Ascending aorta (tissue), 2 donors: Measurements from ENCODE around the gene ABLIM2. TPM values are rescaled to one million over a fixed set of nuclear protein-coding genes. Genes with fewer than 3 reads are reported as not detected.

ENCODE experiments used
- DNase-seq, 2 donors: peaks; one replicate each; pipeline ENCODE4 v3.0.0-alpha.2; 2019; ENCODE audit warnings: low spot score in 2 of 2
- H3K27ac ChIP-seq, 2 donors: fragments of 200-600 bp; sonication (generic); one replicate each; pipeline ENCODE4 v1.5.1; 2016 to 2017; ENCODE audit warnings: mild to moderate bottlenecking in 1 of 2
- H3K27me3 ChIP-seq: fragments of 200-600 bp; sonication (generic); one replicate; pipeline ENCODE4 v1.5.1; 2017
- H3K36me3 ChIP-seq, 2 donors: fragments of 200-600 bp; sonication (generic); one replicate each; pipeline ENCODE4 v1.5.1; 2016
- H3K4me1 ChIP-seq, 2 donors: fragments of 200-600 bp; sonication (generic); one replicate each; pipeline ENCODE4 v1.5.1; 2016 to 2017; ENCODE audit warnings: mild to moderate bottlenecking in 1 of 2
- H3K4me3 ChIP-seq, 2 donors: fragments of 200-600 bp; sonication (generic); one replicate each; pipeline ENCODE4 v1.5.1; 2016 to 2017; ENCODE audit warnings: mild to moderate bottlenecking in 1 of 2
- H3K9me3 ChIP-seq, 2 donors: fragments of 200-600 bp; sonication (generic); one replicate each; pipeline ENCODE4 v1.5.1; 2016
- CTCF ChIP-seq, 3 experiments: fragments of 200-600 bp in 2 of 3; fragments of 450-650 bp in 1 of 3; sonication (generic) in 2 of 3; IDR thresholded peaks; one replicate each; pipeline ENCODE4 v1.5.1; 2016 to 2019; ENCODE audit warnings: antibody characterized with exemption in 3 of 3, mild to moderate bottlenecking in 1 of 3, moderate library complexity in 1 of 3
- intact Hi-C: fragments of 100-400 bp; cut with DNase I; formaldehyde crosslinking; loops from one replicate; pipeline ENCODE4 v1.15.1; 2023
- total RNA-seq: library from RNA; depleted of rRNA; stranded (reverse); fragments of >200 nt; gene quantifications from one replicate; pipeline ENCODE4 v1.1.0, GENCODE V29; 2016

Gene ABLIM2
- total RNA-seq, 1 donor from 2014 or later: 30.8 TPM

- peak overlapping the region; percentile 77 to 99 for H3K4me3 ChIP-seq
- peaks cover 0 to 11% of the 10 kb centered on the region in 2 donors for H3K4me1 ChIP-seq
- H3K27ac ChIP-seq: peak overlapping the region; percentile 82 to 93
- no peak for DNase-seq
- H3K9me3 ChIP-seq: no peaks in the 10 kb centered on the region
- no peaks in the 10 kb centered on the region for H3K27me3 ChIP-seq
- intact Hi-C loops: loop anchor here (1.0 to 5.0 kb wide), 6 partner anchors 27 to 134 kb away; no protein-coding TSS in a partner anchor
- no peak for TF ChIP-seq CTCF (IDR thresholded peaks at IDR 0.05)
- H3K36me3 ChIP-seq: no peaks in the 10 kb centered on the region
Observed at GRCh38 chr4:7938266-7938608, 220.4 kb downstream of the ABLIM2 start.

- peak overlapping the region in 1 of 2 donors; percentile 99 for H3K4me3 ChIP-seq
- peaks cover 0 to 11% of the 10 kb centered on the region in 2 donors for H3K4me1 ChIP-seq
- no peaks in the 10 kb centered on the region for H3K27me3 ChIP-seq
- TF ChIP-seq CTCF (IDR thresholded peaks at IDR 0.05): no peak
- no peaks in the 10 kb centered on the region for H3K9me3 ChIP-seq
- intact Hi-C loops: loop anchor here (5.0 kb wide), 2 partner anchors 35 to 80 kb away; no protein-coding TSS in a partner anchor
- H3K27ac ChIP-seq: no peak overlapping the region
- no peak for DNase-seq
- H3K36me3 ChIP-seq: no peaks in the 10 kb centered on the region
Observed at GRCh38 chr4:7937006-7937405, 221.6 kb downstream of the ABLIM2 start.

- no peaks in the 10 kb centered on the region for H3K36me3 ChIP-seq
- no peak overlapping the region for H3K27ac ChIP-seq
- H3K4me1 ChIP-seq: peaks cover 9 to 24% of the 10 kb centered on the region in 2 donors
- TF ChIP-seq CTCF (IDR thresholded peaks at IDR 0.05): no peak
- H3K4me3 ChIP-seq: no peak overlapping the region
- no peaks in the 10 kb centered on the region for H3K27me3 ChIP-seq
- intact Hi-C loops: no loop called here
- no peak for DNase-seq
- H3K9me3 ChIP-seq: no peaks in the 10 kb centered on the region
Observed at GRCh38 chr4:7933651-7934510, 224.7 kb downstream of the ABLIM2 start.

- no peak overlapping the region for H3K4me3 ChIP-seq
- H3K9me3 ChIP-seq: no peaks in the 10 kb centered on the region
- no peak for TF ChIP-seq CTCF (IDR thresholded peaks at IDR 0.05)
- H3K27me3 ChIP-seq: no peaks in the 10 kb centered on the region
- no peak for DNase-seq
- intact Hi-C loops: no loop called here
- H3K4me1 ChIP-seq: peaks cover 9 to 21% of the 10 kb centered on the region in 2 donors
- no peaks in the 10 kb centered on the region for H3K36me3 ChIP-seq
- H3K27ac ChIP-seq: no peak overlapping the region
Observed at GRCh38 chr4:7932287-7932686, 226.3 kb downstream of the ABLIM2 start.

GRCh38 chr4:7929118-7929951 lies 229.3 kb downstream of the ABLIM2 start:
- Histone ChIP-seq H3K36me3 (no peaks in the 10 kb centered on the region), H3K27me3 (no peaks in the 10 kb centered on the region), H3K4me3 (no peak overlapping the region), H3K27ac (peak overlapping the region in 1 of 2 donors; percentile 13), H3K4me1 (peaks cover 9 to 16% of the 10 kb centered on the region in 2 donors), H3K9me3 (no peaks in the 10 kb centered on the region)
- DNase-seq: no peak
- peak in 1 of 3 experiments; percentile 27 for TF ChIP-seq CTCF (IDR thresholded peaks at IDR 0.05)
- intact Hi-C loops: no loop called here
